ENCODE data around the gene PTPRG.

PTPRG gene

GRCh38 chr3:62293051-62293780 is 731.8 kb downstream of the PTPRG start:
- DNase-seq (ENCODE audit: low read depth), result no peak
- TF ChIP-seq CTCF (IDR thresholded peaks at IDR 0.05; ENCODE audit: insufficient read depth, low read depth, low read length, missing control alignments), result no peak
- no peak overlapping the region for H3K4me3 ChIP-seq (ENCODE audit: low read depth, low read length)

DNA sequence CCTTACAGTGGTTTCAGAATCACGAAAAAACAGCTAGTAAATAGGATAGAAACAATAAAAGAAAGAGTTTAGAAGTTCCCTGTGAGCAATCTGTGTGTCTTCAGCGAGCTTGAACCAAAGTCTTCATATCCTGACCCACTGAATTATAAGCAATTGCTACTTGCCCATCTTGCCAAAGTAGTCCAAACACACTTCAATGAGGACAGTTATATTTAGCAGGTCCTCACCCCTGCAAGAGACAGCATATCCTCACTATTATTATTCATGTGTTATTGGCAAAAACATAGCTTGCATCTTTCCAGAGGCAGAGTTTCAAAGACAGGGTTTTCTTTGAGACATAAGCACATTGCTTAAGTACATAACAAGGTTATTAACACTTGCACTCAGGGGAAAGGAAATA is 734.2 kb downstream of the PTPRG start:
- no peak overlapping the region for H3K4me3 ChIP-seq (ENCODE audit: low read depth, low read length)
- DNase-seq (ENCODE audit: low read depth), result no peak
- TF ChIP-seq CTCF (IDR thresholded peaks at IDR 0.05; ENCODE audit: insufficient read depth, low read depth, low read length, missing control alignments), result no peak

DNA sequence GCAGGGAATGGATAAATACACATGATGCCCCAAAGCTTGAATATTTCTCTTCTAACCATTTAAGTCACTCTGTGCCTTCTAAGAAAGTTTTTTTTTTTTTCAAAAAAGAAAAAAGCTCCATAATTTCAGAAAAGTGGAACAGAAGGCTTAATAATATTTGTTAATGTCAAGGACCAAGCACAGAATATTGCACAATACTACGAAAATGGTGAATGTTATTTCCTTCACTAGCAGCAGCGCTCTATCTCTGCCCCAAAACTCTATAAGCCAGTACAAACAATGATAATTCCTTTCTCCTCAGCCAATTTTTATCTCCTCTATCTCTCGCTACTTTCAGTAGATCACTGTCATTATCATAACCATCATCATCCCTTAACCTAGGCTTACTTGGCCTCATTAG is 739.2 kb downstream of the PTPRG start:
- H3K4me3 ChIP-seq (ENCODE audit: low read depth, low read length), result no peak overlapping the region
- no peak for TF ChIP-seq CTCF (IDR thresholded peaks at IDR 0.05; ENCODE audit: insufficient read depth, low read depth, low read length, missing control alignments)
- no peak for DNase-seq (ENCODE audit: low read depth)

DNA sequence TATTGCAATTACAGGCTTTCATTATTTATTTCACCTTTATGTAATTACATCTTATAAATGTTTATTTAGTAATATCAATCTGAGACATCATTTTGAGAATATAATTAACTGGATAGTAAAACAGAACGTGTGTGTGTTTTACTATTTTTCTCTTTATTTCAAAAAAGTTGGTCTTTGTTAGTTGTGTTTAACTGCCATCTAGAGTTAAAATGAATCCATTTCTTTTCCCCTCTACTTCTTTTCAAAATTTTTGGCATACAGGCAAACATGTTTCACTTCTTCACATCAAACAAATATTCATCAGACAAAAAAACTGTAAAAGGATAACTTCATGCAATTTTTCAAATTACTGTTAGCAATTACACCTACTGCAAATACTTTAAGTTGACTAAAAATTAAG is 750.8 kb downstream of the PTPRG start:
- H3K4me3 ChIP-seq (ENCODE audit: low read depth, low read length), result no peak overlapping the region
- no peak for DNase-seq (ENCODE audit: low read depth)
- TF ChIP-seq CTCF (IDR thresholded peaks at IDR 0.05; ENCODE audit: insufficient read depth, low read depth, low read length, missing control alignments), result no peak

GRCh38 chr3:62316525-62316924 is 755.2 kb downstream of the PTPRG start:
- TF ChIP-seq CTCF (IDR thresholded peaks at IDR 0.05; ENCODE audit: insufficient read depth, low read depth, low read length, missing control alignments), result no peak
- no peak overlapping the region for H3K4me3 ChIP-seq (ENCODE audit: low read depth, low read length)
- DNase-seq (ENCODE audit: low read depth), result no peak

- peak; percentile 1 for DNase-seq (ENCODE audit: low read depth)
- no peak for TF ChIP-seq CTCF (IDR thresholded peaks at IDR 0.05; ENCODE audit: insufficient read depth, low read depth, low read length, missing control alignments)
Observed at GRCh38 chr3:62318365-62318751, 757.0 kb downstream of the PTPRG start.

More at GRCh38 chr3:62318365-62318751, 757.0 kb downstream of the PTPRG start:
- peak overlapping the region; percentile 54 for H3K4me3 ChIP-seq (ENCODE audit: low read depth, low read length)

Measured in GM12865 (cell line).